ENCODE results near the gene CTCFL.

CTCFL gene

DNA sequence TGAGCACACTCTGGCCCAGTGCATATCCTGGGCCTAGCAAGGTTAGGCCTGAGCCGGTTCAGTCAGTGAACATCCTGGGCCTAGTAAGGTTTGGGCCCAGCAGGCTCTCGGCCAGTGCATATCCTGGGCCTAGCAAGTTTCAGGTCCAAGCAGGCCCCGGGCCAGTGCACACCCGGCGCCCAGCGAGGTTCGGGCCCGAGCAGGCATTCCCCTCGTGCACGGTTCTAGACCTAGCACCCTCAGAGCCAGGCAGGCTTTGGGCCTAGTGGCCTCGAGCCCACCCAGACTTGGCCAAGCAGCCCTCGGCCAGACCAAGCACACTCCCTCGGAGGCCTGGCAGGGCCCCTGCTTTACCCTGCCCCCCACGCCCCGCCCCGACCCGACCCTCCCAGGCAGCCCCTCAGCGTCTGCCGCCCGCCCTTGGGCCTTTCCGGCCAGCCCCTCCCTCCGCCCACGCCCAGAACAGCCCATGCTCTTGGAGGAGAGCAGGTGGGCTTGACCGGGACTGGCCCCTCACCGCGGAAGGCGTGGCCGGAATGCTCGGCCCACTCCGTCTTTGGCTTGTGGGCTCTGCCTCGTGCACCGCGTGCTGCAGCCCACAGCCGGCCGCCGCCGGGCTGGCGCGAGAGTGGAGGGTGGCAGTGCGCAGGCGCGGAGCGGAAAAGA lies at the start of gene CTCFL:
Gene CTCFL, minus strand, starts transcription at position 630 of the 666 bp plus-strand sequence. CDS start 935 bp downstream, outside the sequence.
- no peak for DNase-seq

DNA sequence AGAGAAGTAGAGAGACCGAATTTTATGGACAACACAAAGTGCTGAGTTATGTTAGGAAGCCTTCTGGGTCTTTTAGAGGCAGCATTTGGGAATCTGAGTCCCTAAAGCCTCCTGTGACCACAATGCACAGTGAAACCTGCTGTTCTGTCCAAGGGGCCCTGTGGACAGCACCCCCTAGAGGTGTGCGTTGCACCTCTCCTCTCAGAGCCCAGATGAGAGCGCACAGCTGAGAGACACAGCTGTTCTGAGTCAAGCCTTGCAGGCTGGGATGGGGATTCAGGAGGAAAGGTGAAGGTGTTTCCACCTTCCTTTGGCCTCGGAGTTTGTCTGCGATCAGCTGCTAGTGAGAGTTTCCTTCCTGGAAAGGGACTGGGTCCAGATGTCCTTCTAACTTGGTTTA lies 49.0 kb upstream of the CTCFL start:
- no peak for DNase-seq

DNA sequence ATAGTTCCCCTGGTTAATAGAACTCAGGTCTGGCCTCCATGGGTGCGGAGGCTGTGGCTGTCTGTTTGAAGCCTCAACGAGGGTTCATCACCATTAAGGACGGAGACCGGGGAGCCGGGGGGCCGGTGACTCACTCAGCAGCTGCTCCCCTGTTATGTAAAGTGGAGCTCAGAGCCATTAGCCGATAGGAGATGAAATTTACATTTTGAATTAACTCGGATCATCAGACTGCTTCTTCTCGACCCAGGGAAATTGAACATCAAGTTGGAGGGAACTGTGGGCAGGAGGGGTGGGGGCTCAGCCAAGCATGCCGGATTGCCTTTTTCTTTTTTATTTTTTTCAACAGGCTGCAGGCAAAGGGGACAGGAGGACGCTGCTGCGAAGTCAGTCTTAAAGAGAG lies 48.3 kb upstream of the CTCFL start:
- no peak for DNase-seq

DNA sequence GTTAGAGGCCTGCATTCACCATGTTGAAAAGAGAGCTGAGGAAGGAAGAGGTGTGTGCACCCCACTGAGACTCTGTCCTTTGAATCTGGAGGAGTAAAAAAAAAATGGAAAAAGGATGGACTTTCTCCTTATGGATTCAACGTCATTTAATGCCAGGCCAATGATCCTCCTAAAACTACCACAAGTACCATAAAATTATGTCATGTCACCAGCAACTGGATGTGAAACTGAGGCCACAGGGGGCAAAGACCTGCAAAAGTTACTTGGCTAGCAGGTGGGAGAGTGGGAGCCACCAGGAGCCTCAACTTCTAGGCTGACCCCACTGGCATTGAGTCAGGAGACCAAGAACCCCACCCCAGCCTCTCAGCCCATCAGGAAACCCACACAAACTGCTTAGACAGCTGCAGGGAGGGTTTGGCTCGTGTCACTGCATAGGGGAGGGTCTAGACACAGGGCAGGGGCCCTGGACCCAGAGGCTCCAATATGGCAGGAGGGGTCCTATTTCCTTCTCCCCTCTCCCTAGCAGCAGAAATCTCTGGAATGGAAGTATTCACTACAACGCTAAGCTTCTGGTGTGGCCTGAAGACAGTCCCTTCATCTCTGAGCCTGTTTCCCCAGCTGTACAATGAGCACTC lies 47.0 kb upstream of the CTCFL start:
- no peak for DNase-seq

- DNase-seq, result no peak
These were observed 46.0 kb upstream of the CTCFL start for GRCh38 chr20:57570920-57571319.

DNA sequence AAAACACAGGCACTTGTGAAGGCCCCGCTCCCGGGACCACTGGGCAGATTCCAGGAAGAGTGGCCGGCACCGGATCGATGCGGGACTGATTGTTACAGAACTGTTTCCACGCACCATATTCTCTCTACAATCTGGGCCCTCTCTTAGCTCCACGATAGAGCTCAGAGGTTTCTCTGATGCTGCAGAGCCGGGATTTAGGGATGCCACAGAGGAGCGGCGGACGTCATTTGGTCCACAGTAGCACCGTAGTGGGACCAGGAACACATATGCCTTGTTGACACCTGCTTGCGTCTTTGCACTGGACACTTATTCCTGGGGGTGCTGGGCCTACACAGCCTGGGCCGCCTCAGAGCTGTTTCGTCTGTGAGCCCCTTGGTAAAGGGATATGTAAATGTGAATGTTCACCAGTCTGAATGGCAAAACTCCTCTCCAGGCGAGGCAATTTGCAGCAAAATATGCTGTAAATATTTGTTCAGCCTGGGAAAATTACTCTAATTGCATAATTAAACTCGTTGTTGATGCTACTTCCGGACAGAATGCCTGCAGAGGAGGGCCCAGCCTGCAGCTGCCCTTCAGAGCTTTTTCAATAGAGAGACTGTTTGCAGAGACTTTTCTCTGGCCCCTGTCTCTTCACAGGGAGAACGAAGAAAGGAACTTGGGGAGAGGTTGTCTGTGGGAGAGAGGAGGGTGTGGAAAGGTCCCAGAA lies 45.4 kb upstream of the CTCFL start:
- no peak for DNase-seq

GRCh38 chr20:57568960-57569359 lies 44.0 kb upstream of the CTCFL start:
- no peak for DNase-seq

- DNase-seq, result no peak
These were observed 43.4 kb upstream of the CTCFL start for GRCh38 chr20:57568088-57568896.

DNA sequence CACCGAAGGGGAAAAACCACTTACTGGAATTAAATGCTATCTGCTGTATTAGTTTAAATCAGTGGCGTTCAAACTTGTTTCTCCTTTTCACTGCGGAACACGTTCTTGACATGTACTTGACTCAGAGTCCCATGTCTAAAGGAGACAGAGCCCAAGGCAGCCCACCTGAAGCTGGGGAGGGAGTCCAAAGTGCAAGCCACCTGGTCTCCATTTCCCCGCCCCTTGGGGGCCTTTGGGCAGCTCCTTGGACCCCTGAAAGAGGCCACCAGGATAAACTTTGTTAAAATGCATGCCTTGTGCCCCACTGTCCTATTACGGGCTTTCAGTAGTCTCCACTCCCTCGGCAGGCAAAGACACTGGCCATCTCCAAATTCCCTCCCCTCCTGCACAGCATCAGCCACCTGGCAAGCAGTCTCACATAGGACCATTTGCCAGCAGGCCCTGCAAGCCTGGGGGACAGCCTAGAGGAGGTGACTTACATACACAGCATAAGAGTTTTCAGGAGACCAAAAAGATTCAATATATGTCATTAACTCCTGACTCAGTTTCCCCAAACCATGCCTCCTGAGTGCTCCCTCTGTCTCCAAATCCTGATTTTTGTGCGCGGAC lies 42.6 kb upstream of the CTCFL start:
- DNase-seq, result no peak

DNA sequence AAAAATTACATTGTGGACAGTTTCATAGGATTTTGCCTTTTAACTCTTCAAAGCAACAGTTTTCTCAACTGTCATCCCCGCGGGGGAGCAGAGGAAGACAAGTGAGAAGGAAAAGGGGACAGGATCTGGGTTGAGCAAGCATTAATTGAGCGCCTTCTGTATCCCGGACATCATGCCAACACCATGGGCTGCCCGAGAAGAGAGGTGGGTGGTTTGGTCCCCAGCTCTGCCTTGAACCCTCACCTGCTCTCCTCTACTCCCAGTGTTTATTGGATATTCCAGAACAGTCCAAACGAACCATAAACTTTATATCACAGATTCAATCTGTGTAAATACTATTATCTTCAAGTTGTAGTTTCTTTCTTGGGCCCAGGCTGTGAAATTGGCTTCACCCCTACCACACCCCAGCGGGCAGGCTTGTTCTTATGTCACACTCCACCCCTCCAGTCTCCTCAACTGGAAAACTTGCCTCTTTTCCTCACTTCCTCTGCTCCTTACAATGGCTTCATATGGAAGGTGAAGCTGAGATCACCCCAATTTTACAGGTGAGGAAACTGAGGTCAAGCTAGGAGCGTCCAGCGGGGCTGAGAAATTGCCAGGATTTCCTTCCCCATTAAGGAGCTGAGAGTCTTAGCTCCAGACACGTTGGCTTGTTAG lies 42.0 kb upstream of the CTCFL start:
- no peak for DNase-seq

GRCh38 chr20:57566399-57566798 lies 41.5 kb upstream of the CTCFL start:
- no peak for DNase-seq

DNA sequence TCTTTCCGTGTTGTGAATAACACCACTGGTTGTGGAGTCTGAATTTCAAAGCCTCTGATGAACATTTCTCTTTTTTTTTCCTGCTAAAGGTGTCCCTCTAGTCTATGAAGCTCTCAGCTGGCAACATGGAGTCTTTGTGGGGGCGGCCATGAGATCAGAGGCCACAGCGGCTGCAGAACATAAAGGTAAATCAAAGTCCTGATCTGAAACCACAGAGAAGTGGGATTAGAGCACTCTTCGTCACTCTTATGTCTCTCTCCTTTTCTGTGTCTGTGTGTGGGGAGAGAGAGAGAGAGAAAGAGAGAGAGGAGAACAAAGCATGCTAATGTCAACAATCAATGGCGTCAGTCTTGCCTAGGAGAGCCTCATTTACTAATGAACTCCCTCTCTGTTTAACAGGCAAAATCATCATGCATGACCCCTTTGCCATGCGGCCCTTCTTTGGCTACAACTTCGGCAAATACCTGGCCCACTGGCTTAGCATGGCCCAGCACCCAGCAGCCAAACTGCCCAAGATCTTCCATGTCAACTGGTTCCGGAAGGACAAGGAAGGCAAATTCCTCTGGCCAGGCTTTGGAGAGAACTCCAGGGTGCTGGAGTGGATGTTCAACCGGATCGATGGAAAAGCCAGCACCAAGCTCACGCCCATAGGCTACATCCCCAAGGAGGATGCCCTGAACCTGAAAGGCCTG lies 40.2 kb upstream of the CTCFL start:
- no peak for DNase-seq

GRCh38 chr20:57564180-57564802 lies 39.4 kb upstream of the CTCFL start:
- no peak for DNase-seq

DNA sequence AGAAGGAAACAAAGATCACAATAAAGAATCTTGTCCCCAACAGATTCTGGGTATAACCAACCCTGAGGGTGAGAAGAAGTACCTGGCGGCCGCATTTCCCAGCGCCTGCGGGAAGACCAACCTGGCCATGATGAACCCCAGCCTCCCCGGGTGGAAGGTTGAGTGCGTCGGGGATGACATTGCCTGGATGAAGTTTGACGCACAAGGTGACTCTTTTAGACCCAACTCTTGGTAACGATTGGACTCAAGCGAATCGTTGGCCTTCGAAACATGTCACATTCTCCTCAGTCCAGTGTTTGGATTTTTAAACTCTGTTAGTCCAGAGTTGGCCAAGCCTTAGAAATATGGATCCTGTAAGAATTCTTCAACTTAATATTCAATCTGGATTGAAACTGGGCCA lies 38.6 kb upstream of the CTCFL start:
- no peak for DNase-seq

GRCh38 chr20:57562541-57563465 lies 37.9 kb upstream of the CTCFL start:
- no peak for DNase-seq

- DNase-seq, result no peak
These were observed 36.7 kb upstream of the CTCFL start for GRCh38 chr20:57561356-57562279.

GRCh38 chr20:57560554-57561355 lies 35.8 kb upstream of the CTCFL start, which contains the start of gene PCK1:
TSS of gene PCK1 (plus strand) at chr20:57561110. CDS start at chr20:57561412, 302 bp downstream.
- DNase-seq, result no peak
